ENCODE measurements around the gene LRRC7.

The LRRC7 gene

GRCh38 chr1:69567652-69568420 lies at the start of gene LRRC7:
TSS of gene LRRC7 (plus strand) at chr1:69567922. CDS start at chr1:69568640, 718 bp downstream.
- no peak for DNase-seq

DNA sequence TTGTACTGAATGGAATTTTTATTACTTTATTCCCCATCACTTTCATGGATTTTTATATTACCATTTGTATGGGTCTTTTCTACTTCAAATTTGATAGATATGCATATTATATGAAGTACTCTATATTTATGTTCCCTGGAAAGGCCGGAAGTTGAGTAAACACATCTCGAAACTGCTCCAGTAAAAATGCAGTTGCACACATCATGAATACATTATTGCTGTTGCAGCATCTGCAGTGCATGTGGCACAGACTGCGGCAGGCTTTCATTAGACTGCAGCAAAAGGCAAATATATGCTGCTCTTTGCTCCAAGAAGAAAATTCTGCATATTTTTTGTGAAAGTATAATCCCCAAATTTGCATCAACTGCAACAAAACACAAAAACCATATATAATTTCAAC lies 48.7 kb upstream of the LRRC7 start:
- DNase-seq: no peak

DNA sequence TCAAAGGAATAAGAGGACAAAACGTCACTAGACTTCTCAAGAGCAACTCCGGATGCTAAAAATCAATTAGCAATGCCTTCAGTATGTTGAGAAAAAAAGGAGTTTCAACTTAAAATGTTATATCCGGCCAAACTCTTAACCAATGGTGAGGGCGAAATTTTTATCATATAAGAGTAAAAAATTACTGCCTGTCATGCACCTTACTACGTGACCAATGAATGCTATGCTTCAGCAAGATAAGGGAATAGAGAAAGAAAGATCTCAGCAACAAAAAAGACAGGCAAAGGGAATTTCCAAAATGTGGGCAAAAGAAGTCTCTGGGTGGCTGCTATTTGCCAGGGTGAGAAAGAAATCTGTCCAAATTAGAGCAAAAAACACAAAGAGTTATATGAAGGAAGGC lies 47.4 kb upstream of the LRRC7 start:
- no peak for DNase-seq

GRCh38 chr1:69523032-69523431 lies 44.7 kb upstream of the LRRC7 start:
- DNase-seq: no peak

DNA sequence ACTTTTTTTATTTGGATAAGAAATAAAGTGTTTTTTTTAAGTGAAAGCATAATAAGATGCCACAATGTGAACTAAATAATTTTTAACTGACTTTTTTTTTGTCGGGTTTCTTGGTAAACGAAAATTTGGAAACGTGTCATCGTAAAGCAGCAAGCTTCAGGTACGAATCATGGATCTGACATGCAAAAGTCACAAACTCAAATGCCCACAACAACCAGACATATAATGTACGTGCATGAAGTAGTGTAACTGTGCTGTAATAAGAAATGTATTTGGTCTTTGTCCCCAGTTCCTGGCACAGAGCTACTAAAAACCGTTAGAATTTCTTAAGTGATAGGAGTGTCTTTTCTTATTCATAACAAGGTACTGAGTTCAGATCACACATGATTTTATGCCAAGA lies 44.3 kb upstream of the LRRC7 start:
- DNase-seq: no peak

GRCh38 chr1:69524015-69524414 lies 43.7 kb upstream of the LRRC7 start:
- no peak for DNase-seq

DNA sequence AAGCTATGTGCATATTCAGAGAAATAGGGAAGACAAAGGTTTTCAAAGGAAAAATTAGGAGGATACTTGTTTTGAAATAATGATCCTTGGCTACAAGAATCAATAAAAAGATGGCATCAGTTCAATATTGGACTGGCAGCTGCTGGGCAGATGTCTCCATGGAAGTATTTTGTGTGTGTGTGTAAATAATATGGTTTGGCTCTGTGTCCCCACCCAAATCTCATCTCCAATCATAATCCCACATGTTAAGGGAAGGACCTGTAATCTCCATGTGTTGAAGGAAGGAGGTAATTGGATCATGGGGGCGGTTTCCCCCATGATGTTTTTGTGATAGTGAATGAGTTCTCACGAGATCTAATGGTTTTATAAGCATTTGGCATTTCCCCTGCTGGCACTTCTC lies 40.4 kb upstream of the LRRC7 start:
- no peak for DNase-seq

DNA sequence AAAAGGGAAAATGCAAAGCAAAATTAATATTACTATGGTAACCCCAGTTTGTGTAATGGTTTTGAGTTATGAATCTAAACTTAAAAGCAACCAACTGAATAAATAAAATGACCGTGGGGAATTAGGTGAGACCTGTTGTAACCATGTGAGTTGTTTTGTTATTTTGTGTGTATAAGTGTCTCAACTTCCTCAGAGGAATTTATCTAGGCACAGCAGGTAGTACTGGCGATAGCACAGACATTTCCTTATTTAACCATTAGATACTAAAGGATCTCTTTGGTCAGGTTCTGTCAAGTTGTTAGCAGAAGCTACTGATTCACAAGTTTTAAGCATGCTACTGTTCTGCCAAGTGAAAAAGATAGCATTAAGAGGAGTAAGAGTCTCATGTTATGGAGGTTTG lies 39.3 kb upstream of the LRRC7 start:
- DNase-seq: no peak

GRCh38 chr1:69533343-69533742 lies 34.4 kb upstream of the LRRC7 start:
- DNase-seq: no peak

DNA sequence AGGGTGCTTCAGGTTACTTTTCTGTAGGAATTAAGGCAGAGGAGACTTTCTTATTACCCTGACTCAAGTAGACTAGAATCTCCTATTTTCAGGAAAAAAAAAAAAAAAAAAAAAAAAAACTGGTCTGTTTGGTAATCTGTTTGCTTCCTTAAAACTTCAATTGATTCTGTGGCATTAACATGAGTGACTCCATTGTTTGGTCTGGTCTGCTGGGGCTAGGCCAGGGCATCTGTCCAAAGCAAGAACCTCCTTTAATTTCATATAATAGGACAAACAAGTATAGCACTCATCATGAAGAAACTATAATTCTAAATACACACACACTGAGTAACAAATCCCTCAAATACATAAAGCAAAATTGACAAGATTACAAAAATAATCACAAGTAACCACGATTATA lies 32.9 kb upstream of the LRRC7 start:
- no peak for DNase-seq

DNA sequence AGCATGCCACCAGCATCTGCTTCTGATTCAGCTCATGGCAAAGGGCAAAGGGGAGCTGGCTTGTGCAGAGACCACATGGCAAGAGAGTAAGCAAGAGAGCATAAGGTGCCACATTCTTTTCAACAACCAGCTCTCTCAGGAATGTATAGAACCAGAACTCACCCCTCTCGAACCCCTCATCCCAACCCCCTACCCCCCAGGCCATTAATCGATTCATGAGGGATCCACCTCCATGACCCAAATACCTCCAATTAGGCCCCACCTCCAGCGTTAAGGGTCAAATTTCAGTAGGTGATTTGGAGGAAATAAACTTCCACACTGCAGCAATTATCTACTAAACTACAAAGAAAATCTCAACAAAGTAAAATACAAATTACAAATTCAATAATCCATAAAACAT lies 32.2 kb upstream of the LRRC7 start:
- DNase-seq: no peak

DNA sequence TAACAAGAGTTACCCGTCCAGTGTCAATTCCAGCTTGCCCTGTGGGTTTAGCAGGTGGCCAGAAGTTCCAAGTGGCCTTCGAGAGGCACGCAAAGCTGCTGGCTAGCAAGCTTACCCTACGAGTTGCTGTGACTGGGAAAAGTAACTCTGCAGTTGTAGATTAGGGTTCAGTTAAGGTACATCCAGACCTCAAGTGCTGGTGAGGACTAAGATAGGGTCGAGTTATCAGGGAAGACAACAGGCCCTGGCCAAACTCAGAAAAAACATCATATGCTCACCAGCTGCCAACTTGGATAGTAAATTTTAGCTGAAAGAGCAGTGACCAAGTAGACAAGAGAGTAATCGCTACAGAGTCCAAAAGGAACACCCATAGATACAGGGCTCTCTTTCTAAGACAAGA lies 27.7 kb upstream of the LRRC7 start:
- no peak for DNase-seq

GRCh38 chr1:69551476-69552324 lies 16.0 kb upstream of the LRRC7 start:
- DNase-seq: no peak

DNA sequence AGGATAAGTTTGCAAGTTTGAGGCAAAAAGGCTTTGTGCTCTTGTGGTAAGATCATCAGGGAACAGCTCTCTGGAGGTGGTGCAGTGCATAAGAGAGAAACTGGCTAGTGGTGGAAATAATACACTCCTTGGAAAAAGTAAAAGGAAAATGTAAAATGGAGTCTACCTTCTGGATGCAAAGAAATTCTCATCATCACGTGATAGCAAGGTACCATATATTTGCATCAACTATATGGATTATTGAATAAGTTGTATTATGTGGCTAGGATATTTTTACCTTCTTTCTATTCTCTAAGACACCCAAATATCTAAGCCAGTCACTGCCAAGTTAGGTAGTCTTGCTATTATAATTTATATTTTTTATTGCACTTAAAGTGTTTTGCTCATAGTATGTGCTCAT lies 14.0 kb upstream of the LRRC7 start:
- no peak for DNase-seq

- no peak for DNase-seq
These were observed 876 bp downstream of the LRRC7 start for GRCh38 chr1:69568421-69569174.

DNA sequence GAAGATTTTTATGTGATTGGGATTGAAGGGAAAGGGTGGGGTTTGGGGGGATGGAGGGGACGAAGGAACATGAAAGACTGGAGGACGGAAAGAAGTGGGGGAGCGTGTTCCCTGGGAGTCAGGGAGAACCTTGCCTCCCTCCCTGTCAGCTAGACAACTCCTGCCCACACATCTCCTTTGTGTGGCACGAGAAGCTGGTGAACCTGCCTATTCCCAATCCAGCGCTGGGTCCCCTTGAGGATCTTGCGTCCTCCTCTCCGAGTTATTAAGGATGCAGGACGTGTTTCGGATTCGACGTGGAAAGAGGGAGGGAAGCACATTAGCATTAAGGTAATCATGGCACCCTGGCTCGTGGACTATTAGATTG lies 1.4 kb downstream of the LRRC7 start:
- DNase-seq: no peak

DNA sequence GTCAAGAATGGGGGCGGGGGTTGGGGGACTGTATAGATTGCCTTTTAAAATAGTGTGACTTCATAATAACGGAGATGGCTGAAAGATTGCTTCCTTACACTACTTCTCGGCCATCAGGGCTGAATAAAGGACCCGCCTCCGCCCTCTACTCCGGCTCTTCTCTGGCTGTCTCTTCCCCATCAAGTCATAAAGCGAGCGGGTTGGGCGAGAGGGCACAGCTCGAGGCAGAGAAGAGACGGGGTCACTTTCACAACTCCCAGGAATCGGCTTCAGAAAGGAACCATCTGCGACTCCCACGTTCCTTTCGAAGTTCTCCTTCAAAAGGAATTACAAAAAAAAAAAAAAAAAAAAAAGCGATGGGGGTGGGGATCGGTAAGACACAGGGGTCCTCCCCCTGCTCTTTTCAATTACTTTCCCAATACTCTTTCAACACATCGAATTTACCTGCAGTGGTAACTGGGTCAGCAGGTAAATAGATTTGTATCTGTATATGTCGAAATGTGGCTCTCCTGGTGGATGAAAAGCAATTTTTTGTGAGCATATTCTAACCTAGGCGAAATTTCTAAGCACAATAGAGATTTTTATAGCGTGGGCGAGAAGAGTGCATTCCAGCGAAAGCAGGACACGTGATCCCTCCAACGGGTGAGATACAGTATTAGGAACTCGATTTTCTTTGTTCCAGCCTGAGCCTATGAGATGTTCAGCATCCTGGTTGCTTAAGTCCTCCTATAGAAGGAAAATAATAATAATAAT lies 2.0 kb downstream of the LRRC7 start:
- no peak for DNase-seq

- no peak for DNase-seq
These were observed 2.6 kb downstream of the LRRC7 start for GRCh38 chr1:69570356-69570755.

- no peak for DNase-seq
These were observed 5.2 kb downstream of the LRRC7 start for GRCh38 chr1:69572921-69573320.

GRCh38 chr1:69573911-69574310 lies 6.2 kb downstream of the LRRC7 start:
- DNase-seq: no peak

DNA sequence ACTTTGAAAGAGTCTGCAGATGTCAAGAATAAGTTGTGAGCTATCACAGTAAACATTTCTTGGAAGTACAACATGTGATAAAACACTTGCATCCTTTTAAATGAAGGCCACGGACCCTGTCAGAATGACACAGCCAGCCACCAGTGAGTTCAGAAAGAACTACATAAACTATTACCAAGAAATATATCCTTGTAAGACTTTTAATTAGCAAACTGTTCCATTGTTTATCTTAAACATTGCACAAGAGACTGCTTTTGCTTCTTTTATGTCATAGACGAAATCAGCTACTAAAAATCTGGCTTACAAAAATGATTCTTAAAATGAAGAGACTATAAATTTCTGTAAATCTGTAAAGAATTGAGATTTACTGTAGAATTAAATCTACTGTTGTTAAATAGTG lies 17.9 kb downstream of the LRRC7 start:
- no peak for DNase-seq

GRCh38 chr1:69587391-69587790 lies 19.7 kb downstream of the LRRC7 start:
- no peak for DNase-seq

GRCh38 chr1:69589799-69590198 lies 22.1 kb downstream of the LRRC7 start:
- DNase-seq: no peak

Measured in CD4-positive, alpha-beta T cell treated with Interferon alpha-2 for 1 hour (primary cell).